ENCODE measurements around the gene ARIH2. TPM values are rescaled to one million over a fixed set of nuclear protein-coding genes. Genes with fewer than 3 reads are reported as not detected.

ARIH2 gene
- total and polyA plus RNA-seq, 2 of the 8 experiments (the other 6 are each of a cell fraction or from before 2014, with no cell fraction given), result 72.9 to 136 TPM

DNA sequence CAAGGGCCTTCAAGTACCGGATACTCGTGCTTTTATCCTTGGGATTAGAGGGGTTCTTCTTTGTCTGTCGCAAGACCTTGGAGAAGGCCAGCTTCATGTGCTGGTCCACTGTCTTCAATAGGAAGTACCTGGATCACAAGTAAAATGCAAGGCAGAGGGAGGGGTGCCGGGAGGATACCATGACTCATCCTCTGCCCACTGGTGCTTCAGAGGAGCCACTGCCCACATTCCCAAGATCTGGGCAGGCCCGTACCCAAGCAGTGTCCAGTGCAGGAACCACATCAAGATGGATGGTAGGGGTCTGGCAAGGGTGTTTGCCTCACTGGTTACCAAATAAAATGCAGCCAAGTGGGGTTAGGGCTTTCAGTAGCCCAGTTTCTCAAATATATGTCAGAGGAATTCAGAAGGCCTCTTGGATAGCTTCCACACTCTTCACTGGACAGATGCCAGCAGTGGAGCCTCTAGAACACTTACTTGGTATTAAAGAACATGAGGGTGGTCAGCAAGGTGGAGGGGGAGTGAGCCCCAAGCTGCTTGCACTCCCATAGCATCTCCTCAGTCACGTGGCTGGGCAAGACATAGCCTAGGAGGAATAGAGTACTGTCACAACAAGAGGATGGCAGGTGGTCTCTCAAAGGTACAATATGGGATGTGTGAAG lies 114.1 kb downstream of the ARIH2 start (continued):
- TF ChIP-seq CREB1 (IDR thresholded peaks at IDR 0.05) (no peak), SIX5 (IDR thresholded peaks at IDR 0.05; ENCODE audit: low read depth, low read length) (no peak), BRCA1 (IDR thresholded peaks at IDR 0.05; ENCODE audit: low read depth, low read length) (no peak), BACH1 (IDR thresholded peaks at IDR 0.05; ENCODE audit: low read length) (no peak), SUZ12 (IDR thresholded peaks at IDR 0.05; ENCODE audit: low read length) (no peak), EZH2 (IDR thresholded peaks at IDR 0.05; ENCODE audit: low read depth, low read length, severe bottlenecking) (no peak), RFX5 (IDR thresholded peaks at IDR 0.05; ENCODE audit: borderline replicate concordance, low read depth, low read length) (no peak), YY1 (IDR thresholded peaks at IDR 0.05; ENCODE audit: low read depth, low read length) (no peak), POU5F1 (IDR thresholded peaks at IDR 0.05; ENCODE audit: low read depth, low read length) (no peak), MAFK (IDR thresholded peaks at IDR 0.05; ENCODE audit: low read depth, low read length) (no peak)

Data from H1 (cell line).